NCI-H1048 (cell line): ENCODE data around the gene CHST10.
"Not testable (repeated sequence)": the region's sequence is repeated elsewhere in the genome, so short reads cannot be mapped to it uniquely, and the experiment has no call there.

Source experiments
- DNase-seq: peaks from one replicate; lab custom pipeline; 2025; lab: John Stamatoyannopoulos, UW

The CHST10 gene

DNA sequence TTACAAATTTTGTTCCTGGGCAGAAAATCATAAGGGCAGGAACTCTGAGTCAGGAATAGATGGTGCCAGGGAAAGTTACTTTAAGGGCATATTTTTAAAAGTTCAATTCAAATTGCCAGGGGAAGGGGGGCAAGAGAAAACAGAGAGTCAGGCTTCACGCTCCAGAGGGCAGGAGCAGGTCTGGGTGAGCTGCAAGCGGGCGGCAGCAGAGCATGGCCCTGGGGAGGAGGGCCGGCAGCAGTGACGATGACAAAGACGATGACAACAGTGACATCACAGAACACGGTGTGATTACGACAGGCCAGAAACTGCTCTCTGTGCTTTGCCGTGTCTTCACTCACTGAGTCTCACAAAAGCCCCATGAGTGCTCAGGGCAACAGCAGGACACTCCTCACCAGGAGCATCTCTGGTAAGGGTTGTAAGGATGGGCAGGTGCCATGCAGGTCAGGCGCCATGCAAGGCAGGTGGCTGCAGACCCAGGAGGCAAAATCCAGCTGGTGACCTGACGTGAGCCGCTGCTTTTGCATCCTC lies 23.3 kb downstream of the CHST10 start:
- no peak for DNase-seq

DNA sequence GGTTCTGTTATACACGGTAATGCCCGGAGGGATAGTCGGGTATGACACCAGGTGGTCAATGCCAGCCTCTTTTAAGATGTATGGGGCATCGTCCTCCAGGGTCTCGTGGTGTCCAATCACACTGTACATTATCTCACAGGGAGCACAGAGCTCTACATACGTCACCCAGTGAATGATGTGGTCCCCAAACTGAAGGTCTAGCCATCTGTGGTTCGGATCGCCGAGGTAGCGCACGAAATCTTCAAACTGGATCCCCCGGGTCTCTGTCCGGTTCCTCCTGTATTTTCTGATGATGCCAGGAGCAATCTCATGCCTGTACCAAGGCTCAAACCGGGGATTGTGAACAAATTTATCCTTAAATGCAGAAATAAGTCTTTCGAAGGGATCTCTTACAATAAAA lies 24.1 kb downstream of the CHST10 start:
- no peak for DNase-seq

DNA sequence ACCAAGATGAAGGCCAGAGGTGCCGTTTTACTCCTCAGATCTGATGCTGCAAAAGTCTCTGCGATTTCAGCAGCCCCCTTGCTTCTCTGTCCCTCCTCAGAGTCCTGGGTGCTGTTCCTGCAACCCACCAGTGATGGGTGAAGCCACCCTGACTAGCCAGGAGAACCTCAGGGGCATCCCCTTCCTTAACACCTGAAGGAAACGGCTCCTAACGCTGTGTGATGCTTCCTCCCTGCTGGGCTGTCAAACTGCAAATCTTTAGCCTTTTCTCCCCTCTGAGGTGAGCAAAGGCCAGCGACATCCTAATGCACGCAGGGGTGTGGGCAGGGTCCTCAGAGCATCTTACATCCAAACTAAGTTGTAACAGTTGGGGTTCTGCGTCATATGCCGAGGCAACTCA lies 24.8 kb downstream of the CHST10 start:
- no peak for DNase-seq

DNA sequence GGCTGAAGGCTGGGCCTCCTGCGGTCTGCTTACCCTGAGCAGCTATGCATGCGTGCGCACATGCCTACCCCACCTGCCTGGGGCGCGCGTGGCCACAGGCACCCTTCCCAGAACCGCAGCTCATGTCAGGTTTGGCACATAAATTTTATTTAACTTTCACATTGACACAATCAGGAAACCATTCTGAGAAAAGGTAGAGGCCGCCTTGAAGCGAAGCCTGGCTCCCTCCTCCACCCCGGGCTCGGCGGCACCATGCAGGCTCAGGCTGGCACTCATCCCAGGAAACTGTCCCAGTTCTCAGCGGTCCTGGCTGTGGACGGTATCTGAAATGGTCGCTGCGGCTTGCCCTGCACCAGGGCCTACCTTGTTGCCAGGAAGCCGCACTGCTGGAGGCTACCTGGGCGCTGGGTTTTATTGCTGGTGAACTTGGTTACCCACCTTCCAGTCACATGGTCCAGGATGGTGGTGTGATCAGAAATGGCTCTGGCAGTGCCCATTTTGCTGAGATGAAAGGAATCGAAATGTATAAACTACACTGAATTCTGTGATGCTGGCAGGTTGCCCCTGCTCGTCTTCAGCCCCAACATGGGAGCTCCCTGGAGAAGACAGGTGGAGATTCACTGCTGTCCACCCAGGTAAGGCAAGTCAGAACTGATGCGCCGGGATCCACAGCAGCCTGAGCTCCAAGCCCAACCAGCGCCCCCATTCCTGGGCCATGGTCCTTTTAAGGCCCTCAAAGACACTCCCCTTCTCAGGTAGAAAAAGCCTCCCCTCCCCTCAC lies 25.5 kb downstream of the CHST10 start:
- no peak for DNase-seq

DNA sequence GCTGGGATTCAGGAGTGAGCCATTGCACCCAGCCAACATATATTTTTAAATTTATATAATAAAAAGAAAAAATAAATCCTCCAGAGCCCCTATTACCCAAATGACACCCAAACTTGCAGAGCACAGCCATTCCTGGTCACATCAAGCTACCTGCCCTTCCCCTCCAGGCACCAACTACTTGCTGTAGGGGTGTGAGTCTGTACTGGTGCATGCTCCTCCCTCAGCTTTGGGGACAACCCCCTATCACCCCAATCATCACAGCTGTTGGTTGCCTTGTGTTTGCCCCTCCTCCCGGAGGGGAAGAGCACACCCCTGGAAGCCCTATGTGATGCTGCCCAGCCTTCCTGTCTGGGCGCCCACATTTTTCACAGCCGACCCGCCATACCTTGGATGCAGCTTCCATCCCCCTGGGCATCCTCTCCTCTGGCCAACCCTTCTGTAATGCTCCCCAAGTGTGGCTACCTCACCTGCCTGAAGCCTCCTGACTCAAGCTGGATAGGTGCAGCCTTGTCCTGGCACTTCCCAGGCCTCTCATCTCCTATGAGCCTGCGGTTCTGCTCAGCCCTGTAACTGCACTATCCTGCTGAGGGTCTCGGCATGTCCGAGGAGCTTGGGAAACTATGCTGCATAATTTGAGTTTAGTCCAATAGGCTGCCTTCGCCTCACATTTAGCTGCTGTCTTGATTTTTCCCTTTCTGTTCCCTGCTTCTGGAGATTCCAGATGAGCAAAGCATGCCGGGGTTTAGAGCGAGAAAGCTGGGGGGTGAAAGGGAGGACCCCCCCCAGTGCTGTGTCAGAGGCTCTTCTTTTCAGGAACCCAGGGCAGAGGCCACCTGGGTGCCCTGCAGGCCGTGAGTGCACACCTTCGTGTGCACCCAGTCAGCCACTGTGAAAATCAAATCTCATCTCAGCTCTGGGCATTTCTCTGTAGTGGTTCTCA lies 27.2 kb downstream of the CHST10 start:
- DNase-seq: no peak

DNA sequence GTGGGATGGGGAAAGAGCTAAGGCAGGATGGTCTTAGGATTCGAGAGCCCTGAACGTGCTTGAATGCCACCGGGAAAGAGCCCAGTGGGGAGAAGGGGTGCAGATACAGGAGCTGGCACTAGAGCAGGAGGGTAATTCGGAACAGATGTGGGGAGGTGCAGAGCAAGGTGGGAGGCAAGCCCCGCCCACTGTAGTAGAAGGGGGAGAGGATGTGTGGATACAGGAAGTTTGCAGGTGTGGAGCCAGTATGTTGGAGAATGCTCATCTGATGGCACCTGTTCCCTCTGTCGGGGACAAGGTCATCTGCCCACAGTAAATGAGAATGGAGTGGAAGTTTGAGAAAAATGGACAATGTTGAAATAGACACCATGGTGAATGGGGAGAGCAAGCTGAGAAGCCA lies 28.8 kb downstream of the CHST10 start:
- no peak for DNase-seq

DNA sequence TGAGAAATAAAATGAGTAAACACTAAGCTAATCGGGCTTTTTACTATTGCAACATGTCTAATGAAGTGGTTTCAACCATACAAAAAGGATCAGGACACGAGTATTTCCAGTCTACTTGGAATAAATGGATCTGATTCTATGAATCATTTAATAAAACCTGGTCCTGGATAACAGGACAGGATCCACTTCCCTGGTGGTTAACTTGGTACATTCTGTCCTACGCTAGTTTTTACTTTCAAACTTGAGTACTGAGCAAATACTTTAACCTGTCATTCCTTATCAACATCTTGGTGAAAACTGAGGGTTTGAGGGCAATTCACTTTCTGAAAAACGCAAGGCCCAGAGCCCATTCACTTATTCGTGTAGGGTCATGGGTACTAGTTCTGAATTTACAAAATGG lies 33.5 kb downstream of the CHST10 start:
- DNase-seq: no peak

DNA sequence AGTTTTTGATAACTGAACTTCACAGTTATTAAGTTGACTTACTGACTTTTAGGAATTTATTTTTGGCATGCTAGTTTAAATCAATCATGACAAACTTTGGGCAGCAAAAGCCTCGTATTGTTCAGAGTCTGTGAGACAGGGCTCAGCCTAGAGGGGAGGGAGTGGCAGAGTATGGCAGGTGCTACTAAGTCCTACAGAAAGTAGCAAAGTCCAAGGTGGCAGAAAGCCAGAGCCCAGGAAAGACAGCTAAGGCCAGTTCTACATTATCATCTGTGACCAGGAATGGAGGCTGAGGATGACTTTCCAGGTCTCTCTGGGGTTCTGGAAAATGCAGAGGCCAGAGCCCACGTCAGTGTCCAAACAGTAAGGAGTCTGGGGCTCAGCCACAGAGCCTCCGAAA lies 34.2 kb downstream of the CHST10 start:
- DNase-seq: no peak

DNA sequence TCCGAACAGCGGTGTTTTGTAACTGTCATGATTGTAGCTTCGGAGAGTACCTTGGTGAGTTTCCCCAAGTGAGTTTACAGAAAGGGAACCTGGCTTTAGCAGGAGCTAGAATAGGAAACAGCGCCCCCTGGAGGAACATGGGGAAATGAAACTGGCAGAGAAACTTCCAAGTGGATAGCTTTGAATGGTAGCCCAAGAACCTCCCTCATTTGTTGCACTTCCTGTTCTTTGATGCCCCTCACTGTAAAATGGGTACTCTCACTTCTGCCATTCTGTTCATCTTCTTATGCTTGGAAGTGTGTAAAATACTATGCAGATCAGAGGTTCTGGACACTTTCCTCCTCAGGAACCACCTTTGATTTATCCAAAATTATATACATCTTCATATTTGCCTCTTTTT lies 36.2 kb downstream of the CHST10 start:
- DNase-seq: peak; percentile 20

DNA sequence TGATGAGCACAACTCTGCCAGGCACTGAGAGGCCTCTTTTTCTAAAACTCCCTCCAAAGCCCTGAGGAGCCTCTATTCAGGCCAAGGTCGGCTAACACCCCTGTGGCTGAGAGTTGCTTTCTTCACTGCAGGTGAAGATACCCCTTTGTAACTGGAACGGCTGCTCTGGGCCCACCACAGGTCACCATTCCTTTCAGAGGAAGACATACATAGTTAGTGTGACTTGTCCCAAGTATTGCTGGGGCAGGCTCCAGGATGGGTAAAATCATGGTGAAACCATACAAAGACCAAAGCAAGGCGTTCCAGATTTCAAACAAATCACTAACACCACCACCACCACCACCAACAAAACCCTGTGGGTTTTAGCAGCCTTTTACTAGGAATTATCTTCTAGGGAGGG lies 36.8 kb downstream of the CHST10 start:
- no peak for DNase-seq

DNA sequence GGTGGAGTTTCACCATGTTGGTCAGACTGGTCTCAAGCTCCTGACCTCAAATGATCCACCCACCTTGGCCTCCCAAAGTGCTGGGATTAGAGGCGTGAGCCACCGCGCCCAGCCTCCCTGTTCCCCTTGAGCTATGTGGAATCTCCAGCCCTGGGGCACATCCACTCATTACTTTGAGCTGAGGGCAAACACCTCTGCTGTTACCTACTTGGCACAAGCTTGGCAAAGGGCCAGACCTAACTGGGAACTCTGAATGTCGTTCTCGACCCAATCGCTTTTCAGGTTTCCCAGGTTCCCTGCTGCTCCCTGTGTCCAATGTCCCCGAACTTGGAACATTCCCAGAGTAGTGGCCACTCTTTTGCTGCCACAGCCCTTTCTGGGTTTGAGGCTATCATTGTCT lies 40.6 kb downstream of the CHST10 start:
- no peak for DNase-seq

DNA sequence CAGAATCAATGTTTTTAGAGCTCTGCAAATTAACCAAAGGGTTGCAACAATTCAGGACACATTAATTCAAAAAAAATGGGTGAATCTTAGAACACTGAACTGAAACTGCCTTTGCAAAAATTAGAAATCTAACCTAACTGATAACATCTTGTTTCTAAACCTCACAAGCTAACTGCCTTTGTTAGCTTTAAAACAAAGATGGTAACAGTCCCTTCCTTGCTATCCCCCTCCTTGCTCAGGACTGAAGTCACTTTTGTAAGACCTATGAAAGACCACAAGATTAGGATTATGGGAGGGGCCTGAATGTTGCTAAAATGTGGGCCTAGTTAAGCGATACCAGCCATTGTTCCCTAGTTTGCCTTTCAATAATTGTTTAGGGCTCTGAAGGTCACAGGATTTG lies 50.3 kb downstream of the CHST10 start:
- no peak for DNase-seq

DNA sequence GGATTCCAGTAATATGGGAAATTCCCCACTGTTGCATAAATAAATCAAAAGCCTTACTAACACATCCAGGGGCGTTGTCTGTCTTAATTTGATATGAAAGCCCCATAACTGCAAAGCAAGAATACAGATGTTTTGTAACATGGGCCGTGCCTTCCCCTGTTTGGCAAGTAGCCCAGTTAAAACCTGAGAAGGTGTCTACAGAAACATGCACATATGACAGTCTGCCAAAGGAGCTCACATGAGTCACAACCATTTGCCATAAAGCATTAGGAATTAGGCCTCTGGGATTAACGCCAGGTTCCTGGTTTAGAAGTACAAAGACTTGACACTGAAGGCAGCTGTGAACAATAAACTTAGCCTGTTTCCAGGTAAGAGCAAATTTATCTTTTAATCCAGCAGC lies 52.0 kb downstream of the CHST10 start:
- peak; percentile 18 for DNase-seq

DNA sequence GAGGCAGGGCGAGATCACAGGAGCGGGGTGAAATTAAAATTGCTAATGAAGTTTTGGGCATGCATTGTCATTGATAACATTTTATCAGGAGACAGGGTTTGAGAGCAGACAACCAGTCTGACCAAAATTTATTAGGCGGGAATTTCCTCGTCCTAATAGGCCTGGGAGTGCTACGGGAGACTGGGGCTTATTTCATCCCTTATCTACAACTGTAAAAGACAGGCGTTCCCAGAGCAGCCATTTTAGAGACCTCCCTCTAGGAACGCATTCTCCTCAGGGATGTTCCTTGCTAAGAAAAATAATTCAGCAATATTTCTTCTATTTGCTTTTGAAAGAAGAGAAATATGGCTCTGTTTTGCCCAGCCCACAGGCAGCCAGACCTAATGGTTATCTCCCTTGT lies 55.2 kb downstream of the CHST10 start:
- not testable (repeated sequence) for DNase-seq

DNA sequence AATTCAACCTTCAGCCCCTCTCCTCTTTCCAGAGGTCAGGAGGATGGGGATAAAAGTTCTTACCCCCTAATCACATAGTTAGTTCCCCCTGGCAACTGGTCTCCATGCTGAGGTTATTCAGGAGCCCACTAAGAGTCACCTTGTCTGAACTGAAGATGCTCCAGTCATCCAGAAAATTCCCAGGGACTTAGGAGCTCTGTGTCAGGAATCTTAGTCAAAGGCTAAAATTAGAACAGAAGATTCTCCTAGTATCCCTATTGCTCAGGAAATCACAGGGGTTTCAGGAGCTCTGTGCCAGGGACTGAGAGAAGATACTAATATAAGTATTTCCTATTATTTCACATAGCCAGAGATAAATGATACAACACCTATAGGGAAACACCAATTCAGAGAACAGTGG lies 57.9 kb downstream of the CHST10 start:
- no peak for DNase-seq

DNA sequence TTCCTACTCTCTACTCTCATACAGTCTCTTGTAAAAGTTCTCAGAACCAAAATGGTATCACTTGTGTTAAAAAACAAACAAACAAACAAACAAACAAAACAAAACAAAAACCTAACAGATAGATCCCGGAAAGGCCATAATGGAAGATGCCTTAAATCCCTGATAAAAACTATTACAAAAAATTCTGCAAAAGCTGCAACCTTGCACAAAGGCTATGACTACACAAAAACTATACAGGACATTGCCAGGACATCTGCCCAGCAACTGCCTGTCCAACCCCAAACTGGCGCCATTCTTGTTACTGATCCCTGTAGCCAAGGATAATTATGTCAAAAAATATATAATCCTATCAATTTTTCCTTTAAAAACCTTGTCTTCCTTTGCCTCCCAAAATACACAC lies 58.9 kb downstream of the CHST10 start:
- no peak for DNase-seq

DNA sequence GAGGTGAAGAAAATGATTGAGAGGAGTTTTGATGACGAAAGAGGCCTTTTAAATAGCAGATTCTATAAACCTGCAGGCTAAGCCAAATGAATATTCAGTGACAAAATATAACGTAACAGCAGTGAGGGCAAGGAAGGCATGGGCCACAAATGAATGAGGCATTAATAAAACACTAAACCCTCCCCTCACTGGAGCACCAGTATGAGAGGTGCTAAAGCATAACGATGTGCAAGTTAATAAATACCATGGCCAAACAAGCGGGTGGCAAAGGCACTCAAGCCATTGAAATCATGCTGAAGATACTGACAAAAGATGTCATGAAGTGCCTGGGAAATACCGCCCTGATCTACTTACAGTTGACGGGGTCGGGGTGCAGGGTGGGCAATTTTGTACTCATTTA lies 64.9 kb downstream of the CHST10 start:
- DNase-seq: no peak

DNA sequence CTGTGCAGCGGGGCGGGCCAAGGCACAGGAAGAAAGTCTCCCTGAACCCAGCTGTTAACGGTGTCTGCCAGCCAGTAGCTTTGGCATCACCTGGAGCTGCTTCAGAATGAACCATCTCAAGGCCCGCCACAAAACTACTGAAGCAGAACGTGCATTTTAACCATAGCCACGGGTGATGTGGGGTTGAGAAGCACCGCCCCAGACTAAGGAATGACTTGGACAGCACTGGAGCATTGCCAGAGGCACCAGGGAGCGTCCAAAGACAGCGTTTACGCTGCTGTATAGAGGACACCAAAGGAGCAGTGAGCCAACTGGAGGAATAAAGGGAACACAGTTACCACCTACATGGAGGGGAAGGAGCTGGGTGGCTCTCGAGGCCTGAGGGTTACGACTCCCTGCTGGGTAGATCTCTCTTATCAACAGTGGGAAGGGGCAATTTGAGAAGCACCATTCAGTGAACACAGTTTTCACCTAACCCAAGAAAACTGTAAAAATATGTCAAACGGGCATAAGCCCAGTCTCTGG lies 66.7 kb downstream of the CHST10 start:
- no peak for DNase-seq

DNA sequence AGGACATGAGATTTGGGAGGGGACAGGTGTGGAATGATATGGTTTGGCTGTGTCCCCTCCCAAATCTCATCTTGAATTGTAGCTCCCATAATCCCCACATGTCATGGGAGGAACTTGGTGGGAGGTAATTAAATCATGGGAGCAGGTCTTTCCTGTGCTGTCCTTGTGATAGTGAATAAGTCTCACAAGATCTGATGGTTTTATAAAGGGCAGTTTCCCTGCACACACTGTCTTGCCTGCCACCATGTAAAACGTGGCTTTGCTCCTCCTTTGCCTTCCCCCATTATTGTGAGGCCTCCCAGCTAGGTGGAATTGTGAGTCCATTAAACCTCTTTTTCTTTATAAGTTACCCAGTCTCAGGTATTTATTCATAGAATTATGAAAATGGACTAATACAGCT lies 72.3 kb downstream of the CHST10 start:
- DNase-seq: not testable (repeated sequence)

DNA sequence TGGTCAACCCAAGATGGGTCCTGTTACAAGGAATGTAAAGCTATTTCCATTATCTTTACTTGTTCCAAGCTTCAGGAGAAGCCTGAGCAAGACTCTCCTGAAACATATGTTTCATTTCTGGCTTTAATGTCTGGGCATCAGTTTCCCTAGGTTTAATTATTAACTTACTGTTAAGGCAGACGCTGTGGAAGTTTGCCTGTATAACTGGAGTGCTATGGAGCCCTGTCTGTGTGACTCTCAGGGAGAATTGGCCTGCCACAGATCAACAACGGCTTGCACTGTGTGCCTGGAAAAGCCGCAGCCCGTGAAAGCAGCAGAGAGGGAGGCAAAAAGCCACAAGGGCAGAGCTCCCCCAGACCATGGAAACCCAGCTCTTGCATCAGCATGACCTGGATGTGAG lies 73.0 kb downstream of the CHST10 start:
- no peak for DNase-seq

DNA sequence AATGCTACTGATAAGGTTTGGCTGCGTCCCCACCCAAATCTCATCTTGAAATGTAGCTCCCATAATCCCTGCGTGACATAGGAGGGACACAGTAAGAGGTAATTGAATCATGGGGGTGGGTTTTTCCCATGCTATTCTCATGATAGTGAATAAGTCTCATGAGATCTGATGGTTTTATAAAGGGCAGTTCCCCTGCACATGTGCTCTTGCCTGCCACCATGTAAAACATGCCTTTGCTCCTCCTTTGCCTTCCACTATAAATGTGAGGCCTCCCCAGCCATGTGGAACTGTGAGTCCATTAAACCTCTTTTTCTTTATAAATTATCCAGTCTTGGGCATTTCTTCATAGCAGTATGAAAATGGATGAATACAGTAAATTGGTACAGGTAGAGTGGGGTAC lies 75.0 kb downstream of the CHST10 start:
- not testable (repeated sequence) for DNase-seq
